Right renal cortex interstitium (tissue), 3 donors: Measurements from ENCODE around the gene ABCB7. TPM values are rescaled to one million over a fixed set of nuclear protein-coding genes. Genes with fewer than 3 reads are reported as not detected.
A peak's percentile ranks its signal among the peaks of the same experiment; 100 is the strongest.
"Not testable (repeated sequence)": the region's sequence is repeated elsewhere in the genome, so short reads cannot be mapped to it uniquely, and the experiment has no call there.

Source experiments
- DNase-seq, 3 donors: peaks; one replicate each; pipeline ENCODE4 v3.0.0-alpha.2; 2013; ENCODE audit warnings: low read depth in 3 of 3, low spot score in 2 of 3
- polyA plus RNA-seq, 3 donors: library from polyadenylated mRNA; unstranded; fragments of 120-200 nt; gene quantifications; one replicate each; pipeline ENCODE4 v1.2.1, GENCODE V29; 2013; ENCODE audit not compliant: insufficient read length in 3 of 3

ABCB7 gene
- polyA plus RNA-seq, result 10 to 100 TPM; 28.1 to 30.4 (median 28.3) TPM

DNA sequence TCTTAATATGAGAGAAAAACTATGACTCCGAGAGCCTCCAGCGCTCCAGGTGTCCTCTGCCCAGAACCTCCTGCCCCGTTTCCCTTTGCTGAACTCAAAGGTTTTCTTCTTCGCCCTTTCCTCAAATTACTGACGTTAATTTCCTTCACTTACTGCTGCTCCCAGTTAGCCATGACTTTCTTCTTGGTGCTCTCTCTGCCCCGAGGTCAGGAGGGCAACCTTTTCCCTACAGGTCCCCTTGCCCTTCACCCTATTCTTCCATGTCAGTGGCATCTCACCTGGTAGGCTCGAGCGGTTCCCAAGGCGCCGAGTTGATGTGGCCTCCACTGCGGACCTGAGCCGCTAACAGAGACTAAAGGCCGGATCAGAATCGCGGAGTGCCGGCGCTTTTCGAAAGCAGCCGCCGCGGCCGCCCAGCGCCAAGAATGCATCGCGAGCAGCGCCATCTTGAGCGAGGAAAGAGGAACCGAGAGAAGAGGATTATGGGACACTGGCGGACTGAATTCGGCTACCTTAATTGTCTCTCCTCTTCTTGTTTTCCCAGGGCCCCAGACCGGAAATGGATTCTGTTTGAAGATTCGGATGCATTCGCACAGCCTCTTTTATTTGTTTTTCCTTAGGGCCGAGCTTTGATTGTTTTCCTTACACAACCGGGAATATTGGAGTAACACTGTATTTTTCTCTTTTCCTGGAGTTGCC, at the start of gene ABCB7:
TSS of gene ABCB7 (minus strand) at position 457 of the 699 bp plus-strand sequence. CDS start at position 446, 11 bp downstream.
- peak; percentile 29 to 45 (median 32) for DNase-seq

DNA sequence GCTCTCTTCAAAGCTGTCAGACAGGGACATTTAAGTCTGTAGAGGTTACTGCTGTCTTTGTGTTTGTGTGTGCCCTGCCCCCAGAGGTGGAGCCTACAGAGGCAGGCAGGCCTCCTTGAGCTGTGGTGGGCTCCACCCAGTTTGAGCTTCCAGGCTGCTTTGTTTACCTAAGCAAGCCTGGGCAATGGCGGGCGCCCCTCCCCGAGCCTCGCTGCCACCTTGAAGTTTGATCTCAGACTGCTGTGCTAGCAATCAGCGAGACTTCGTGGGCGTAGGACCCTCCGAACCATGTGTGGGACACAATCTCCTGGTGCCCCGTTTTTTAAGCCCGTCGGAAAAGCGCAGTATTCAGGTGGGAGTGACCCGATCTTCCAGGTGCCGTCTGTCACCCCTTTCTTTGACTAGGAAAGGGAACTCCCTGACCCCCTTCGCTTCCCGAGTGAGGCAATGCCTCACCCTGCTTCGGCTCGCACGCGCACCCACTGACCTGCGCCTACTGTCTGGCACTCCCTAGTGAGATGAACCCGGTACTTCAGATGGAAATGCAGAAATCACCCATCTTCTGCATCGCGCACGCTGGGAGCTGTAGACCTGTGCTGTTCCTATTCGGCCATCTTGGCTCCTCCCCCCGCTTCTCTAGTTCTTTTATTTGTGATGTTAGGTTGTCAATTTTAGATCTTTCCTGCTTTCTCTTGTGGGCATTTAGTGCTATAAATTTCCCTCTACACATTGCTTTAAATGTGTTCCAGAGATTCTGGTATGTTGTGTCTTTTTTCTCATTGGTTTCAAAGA, 32.5 kb upstream of the ABCB7 start:
- DNase-seq, result not testable (repeated sequence)

- DNase-seq, result no peak
Measured at GRCh38 chrX:75181721-75182120, 25.6 kb upstream of the ABCB7 start.

DNA sequence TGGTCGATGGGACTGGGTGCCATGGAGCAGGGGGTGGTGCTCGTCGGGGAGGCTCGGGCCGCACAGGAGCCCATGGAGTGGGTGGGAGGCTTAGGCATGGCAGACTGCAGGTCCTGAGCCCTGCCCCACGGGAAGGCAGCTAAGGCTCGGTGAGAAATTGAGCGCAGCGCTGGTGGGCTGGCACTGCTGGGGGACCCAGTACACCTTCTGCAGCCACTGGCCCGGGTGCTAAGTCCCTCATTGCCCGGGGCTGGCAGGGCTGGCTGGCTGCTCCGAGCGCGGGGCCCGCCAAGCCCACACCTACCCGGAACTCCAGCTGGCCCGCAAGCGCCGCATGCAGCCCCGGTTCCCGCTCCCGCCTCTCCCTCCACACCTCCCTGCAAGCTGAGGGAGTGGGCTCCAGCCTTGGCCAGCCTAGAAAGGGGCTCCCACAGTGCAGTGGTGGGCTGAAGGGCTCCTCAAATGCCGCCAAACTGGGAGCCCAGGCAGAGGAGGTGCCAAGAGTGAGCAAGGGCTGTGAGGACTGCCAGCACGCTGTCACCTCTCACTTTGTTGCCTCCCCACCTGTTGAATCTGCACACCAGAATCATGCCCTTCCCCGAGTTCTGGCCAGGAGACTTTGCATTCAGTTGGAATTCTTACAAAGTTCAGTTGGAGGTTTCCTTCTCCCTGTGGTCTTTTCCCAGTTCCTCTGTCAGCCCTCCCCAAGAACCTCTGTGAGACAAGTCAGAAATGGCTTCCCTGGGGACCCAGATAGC, 23.6 kb upstream of the ABCB7 start:
- not testable (repeated sequence) for DNase-seq

DNA sequence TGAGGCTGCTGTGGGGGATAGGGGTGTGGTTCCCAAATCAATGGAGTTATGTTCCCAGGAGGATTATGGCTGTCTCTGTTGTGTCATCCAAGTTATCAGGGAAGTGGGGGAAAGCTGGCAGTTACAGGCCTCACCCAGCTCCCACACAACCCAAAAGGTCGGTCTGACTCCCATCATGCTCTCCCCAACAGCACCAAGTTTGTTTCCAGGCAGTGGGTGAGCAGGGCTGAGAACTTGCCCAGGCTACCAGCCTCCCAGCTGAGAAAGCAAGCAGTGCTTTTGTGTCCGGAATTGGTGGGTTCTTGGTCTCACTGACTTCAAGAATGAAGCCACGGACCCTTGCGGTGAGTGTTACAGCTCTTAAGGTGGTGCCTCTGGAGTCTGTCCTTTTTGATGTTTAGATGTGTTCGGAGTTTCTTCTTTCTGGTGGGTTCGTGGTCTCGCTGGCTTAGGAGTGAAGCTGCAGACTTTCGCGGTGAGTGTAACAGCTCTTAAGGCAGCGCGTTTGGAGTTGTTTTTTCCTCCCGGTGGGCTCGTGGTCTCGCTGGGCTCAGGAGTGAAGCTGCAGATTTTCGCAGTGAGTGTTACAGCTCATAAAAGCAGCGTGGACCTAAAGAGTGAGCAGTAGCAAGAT, 16.3 kb upstream of the ABCB7 start:
- DNase-seq, result not testable (repeated sequence)

GRCh38 chrX:75158054-75158453, 2.0 kb upstream of the ABCB7 start:
- DNase-seq, result no peak

DNA sequence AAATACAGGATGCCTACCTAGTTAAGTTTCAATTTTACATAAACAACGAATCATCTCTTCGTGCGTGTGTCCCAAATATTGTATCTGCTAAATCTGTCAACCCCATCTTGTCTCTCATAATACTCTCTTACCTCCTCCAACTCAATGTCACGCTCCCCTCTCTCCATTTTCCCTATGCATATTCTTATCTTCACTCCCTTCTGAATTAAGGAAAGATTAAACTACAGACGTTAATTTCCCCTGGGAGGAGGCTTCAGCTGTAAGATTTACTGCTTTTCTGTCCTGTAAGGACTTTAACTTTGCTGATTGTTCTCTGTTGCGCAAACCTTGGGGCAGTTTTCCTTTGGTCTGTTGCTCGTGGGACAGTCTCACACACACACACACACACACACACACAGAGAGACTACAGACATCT, 455 bp upstream of the ABCB7 start:
- DNase-seq, result peak in 2 of 3 donors; percentile 27 to 30

- DNase-seq, result no peak
Measured at GRCh38 chrX:75155447-75155826, 646 bp downstream of the ABCB7 start.

DNA sequence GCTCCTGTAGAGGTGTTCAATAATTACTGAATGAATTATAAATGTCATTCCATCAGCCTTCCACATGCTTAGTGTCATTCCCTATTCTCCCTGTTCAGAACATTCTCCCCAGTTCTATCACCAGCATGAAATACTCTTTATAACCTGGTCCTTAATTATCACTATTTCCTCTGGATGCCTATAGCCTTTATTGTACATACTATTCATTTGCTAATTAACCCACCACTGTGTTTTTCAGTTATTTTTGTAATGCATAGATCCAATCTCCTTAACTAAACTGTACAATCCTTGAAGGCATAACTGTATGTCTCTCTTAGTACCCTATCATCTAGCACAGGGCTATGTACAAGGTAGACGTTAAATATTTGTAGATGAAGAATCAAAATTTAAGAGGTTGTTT, 1.2 kb downstream of the ABCB7 start:
- DNase-seq, result no peak

- DNase-seq, result no peak
Measured at GRCh38 chrX:75151827-75152592, 4.1 kb downstream of the ABCB7 start.

GRCh38 chrX:75149654-75150053, 6.4 kb downstream of the ABCB7 start:
- no peak for DNase-seq

DNA sequence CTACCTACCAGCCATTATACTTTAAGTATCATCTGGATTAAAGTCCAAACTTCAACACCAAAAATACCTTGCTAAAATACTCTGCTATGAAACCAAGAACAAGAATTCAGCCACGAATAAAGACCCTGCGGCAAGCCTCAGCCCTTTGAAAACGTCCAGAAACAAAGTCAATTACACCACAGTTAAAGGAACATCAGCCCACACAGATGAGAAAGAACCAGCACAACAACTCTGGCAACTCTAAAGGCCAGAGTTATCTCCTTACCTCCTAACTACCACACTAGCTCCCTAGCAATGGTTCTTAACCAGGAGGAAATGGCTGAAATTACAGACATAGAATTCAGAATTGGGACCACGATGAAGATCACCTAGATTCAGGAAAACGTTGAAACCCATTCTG, 23.4 kb downstream of the ABCB7 start:
- no peak for DNase-seq

GRCh38 chrX:75131973-75132627, 24.0 kb downstream of the ABCB7 start:
- DNase-seq, result no peak

DNA sequence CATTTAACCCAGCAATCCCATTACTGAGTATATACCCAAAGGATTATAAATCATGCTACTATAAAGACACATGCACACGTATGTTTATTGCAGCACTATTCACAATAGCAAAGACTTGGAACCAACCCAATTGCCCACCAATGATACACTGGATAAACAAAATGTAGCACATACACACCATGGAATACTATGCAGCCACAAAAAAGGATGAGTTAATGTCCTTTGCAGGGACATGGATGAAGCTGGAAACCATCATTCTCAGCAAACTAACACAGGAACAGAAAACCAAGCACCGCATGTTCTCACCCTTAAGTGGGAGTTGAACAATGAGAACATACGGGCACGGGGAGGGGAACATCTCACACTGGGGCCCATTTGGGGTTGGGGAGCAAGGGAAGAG, 27.0 kb downstream of the ABCB7 start:
- not testable (repeated sequence) for DNase-seq

DNA sequence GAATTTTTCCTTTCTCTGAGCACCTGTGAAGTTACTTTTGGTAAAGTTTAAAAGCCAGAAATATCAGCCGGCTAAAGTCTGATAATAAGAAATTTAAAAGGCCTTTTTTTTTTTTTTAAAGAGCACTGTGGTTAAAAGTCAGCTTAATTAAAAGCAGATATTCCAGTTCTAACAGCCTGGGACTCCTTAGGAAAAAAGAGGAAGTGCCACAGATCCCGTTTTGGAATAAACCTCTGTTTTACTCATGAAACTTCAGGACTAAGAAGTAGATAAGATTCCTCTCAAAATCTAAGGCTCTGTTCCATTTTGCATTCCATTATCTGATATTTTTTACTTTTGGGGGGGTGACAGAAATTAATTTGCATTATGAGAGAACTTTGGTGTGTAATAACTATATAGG, 37.8 kb downstream of the ABCB7 start:
- no peak for DNase-seq

DNA sequence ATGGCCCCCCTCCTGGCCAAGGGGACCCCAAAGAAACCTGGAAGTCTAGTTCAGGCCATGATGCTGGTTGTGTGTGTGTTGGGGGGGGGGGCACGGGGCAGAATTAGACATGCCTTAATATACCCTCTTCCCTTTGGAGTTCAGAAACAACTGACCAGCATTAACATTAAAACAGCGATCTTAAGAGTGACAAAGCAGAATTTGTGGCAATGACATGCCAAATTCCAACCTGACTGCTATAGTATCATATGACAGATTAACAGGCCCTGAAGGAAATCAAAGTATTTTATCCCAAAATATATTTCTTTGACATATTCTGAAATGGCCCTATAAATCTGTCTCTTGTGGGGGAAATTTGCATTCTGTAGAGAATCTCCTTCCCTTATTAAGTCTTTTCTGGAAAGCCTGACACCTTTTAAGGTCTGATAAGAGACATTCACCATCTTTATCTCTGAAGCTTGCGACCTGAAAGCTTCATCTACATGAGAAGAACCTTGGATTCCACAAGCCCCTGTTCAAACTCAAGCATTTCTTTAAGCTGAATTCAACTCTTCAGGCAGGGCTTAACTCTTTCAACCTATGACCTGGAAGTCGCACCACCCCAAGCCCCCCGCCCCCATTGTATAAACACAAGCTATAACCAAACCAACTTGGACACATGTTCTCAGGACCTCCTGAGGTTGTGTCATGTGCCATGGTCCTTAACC, 40.2 kb downstream of the ABCB7 start:
- DNase-seq, result no peak

GRCh38 chrX:75114638-75115037, 41.4 kb downstream of the ABCB7 start:
- DNase-seq, result no peak

DNA sequence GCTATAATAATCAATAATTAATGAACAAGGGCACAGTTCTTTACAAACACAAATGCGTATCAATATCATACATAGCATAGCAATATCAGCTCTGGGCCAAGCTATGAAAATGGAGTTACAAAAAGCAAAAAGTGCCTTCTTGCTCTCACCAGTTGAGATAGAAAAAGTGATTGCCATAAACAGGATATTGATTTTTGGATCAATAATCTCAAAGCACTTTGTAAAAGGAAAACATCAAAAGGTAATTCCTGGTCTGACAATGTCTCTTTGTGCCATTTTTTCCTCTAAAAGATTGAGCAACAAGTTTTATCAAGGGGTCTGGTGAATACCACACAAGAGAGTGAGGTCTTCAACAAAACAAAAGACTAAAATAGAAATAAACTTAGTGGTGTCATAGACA, 42.4 kb downstream of the ABCB7 start:
- DNase-seq, result no peak
